NCI-H446 treated with DMSO at 0.1 percent for 48 hours (cell line): Measurements from ENCODE around the gene ANK2.
"Not testable (repeated sequence)": the region's sequence is repeated elsewhere in the genome, so short reads cannot be mapped to it uniquely, and the experiment has no call there.

Source experiments
- DNase-seq: peaks from one replicate; lab custom pipeline; 2025; lab: John Stamatoyannopoulos, UW

ANK2 gene

DNA sequence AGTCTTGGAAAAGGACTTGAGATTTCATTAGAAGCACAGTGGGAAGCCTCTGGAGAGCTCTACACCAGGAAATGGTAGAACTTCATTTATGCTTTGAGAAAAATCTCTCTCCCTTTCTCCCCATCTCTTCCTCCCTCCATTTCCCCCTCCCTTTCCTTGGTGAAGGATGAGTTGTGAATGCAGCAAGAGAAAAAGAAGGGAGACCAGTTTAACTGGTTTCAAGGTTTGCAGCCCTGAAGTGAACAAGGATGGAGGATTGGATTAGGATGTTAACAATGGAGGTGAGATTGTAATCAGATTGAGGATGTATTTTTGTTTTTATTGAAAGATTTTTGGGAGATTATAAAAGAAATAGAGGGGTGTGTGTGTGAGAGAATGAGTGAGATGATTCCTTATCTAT lies 99.5 kb downstream of the ANK2 start:
- no peak for DNase-seq

DNA sequence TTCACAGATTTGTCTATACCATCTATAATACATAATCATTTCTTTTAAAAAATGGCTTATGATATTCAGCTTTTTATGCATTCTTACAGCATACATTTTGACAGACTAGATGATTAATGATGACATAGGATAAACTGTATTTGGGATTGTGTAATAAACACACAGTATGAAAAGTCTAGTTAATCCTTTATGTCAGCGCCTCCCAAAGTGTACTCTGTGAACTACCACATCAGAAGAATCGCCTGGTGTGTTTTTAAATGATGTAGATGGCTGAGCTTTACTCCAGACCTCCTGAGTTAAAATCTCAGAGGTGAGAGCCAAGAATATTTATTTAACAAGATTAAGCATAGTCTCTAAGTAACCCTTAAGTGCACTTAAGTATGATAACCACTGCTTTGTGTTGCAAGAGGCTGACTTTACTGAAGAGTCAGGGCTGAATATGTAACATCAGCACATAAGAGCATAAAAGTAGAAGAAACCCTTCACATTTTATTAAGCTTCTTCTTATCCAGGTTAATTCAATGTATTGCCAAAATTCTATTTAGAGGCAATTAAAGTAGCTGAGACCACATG lies 104.2 kb downstream of the ANK2 start:
- no peak for DNase-seq

DNA sequence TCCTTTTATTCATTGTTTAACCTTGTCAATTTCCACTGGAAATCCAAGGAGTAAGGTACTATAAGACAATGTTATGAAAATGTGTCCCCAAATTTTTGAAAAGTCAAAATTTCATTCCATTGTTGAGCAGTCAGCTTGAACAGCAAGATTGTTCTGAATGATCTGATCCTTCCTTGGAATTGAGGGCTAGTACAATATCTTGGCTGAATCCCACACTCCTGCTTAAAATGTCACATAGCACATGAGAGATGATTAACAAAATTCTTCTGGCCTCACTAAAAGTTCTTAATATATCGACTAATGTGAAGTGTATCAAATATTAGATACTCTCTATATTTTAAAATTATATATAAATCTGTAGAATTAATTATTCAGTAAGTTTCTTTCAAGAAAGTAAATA lies 104.8 kb downstream of the ANK2 start:
- no peak for DNase-seq

DNA sequence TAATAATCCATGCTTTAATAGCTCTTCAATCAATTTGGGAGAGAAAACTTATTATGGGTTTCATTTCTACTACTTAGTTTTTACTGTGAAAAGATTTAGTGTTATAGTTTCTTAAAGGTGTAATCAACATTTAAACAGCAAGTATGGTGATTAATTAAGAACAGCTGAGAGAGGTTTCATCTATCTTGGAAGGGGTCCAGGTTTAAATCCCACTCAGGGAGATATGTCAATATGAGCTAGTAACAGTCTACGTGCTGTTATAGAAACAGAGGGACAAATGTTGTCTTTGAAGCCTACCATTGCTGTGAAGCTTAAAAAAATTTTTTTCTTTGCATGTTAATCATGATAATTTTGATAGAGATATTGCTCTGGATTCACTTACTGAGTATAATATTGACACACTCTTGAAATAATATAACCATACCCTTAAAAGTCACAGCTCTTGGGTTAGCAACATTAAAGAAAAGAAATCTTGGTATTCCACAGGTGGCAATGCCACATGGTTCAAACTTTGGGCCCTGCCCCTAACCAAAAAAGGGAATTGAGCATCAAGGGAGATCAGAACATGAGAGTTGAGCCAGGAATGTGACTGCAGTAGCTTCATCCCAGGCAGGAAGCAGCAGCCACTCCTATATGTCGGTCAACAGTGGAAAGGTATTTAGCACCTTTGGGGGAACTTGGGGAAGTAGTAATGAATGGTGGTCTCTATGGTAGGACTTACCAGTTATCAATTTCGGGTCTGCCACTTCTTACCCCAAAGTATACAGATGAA lies 107.8 kb downstream of the ANK2 start:
- no peak for DNase-seq

DNA sequence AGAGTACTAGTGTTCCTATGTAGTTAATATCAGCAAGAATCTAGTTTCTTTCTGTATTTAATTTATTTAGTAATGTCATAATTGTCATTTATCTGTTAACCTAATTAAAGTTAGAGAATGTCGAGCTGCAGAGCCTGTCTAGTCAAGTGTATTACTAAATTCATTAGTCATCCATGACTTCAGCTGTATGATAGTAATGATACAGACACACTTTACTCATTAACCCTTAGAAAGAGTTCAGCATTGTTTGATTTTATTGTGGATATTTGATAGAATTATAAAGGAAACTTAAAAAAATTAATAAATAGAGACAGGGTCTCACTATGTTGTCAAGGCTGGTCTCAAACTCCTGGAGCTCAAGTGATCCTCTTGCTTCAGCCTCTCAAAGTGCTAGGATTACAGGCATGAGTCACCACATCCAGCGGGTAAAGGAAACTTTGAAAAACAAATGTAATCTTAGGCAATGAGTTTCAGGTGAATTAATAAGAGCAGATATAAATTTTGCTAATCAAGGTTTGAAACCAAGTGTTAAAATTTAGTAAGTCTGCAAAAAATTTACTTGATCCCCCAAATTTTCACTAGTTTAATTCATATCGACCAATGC lies 110.6 kb downstream of the ANK2 start:
- no peak for DNase-seq

DNA sequence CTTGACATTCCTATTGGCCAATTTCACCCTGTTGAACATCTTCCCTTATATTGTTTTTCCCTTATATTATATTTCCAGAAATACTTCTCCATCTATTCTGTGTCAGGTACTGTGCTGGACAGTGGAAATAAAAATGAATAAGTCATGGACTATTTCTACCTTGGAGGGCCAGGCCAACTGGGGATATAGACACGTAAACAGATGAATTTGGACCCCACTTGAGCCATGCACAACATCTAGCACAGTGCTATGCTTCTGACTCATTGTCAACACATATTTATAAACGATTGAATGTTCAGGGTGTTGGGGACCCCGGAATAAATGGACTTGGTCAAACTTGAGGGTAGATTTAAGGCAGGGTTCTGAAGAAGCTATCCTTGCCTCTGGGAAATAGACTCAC lies 111.1 kb downstream of the ANK2 start:
- no peak for DNase-seq

DNA sequence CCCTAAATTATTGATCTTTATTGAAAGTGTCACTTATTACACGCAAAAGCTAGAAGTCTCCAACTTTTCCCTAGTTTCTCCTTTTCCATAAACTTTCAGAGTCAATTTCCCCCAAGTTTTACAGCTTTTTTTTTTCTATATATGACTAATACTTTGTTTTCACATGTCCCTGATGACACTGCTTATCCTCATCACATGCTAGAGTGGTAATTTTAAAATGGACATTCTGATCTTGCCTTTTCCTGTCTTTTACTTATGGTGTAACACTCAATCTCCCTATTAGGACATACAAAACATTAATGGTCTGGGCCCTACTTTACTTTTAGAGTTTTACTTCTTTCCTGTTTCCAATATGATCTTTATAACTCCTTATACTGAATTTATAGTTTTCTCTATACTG lies 112.6 kb downstream of the ANK2 start:
- no peak for DNase-seq

GRCh38 chr4:113169368-113169767 lies 119.9 kb downstream of the ANK2 start:
- no peak for DNase-seq

DNA sequence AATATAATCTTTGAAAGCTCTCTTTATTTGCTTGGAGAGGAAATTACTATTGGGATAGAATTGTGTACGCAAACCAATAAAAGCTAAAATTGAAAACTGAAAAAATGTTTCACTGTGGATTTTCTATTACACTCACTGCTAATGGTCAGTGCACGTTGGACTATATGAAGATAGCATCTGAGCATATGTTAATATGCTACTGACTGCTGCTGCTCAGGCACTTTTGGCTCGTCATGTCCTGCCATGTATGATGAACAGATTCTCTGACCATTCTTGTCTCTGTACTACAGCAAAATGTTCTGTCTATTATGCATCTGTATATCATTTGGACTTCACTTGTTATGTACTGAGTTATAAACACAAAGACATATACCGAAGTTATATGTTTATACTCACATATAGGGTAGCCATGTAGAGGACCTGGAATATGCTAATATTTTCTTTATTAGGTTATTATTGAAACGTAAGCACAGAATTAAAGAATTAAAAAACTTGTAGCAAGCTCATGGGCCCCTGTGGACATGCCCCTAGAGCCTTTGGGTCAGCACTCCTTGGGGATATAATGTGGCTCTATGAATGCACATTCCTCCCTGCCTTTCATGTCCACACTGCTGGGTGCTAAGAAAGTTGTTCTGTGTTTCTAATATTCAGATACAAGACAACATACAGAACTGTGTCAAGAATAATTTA lies 120.8 kb downstream of the ANK2 start:
- DNase-seq = no peak

- no peak for DNase-seq
These were observed 121.5 kb downstream of the ANK2 start for GRCh38 chr4:113170805-113171468.

DNA sequence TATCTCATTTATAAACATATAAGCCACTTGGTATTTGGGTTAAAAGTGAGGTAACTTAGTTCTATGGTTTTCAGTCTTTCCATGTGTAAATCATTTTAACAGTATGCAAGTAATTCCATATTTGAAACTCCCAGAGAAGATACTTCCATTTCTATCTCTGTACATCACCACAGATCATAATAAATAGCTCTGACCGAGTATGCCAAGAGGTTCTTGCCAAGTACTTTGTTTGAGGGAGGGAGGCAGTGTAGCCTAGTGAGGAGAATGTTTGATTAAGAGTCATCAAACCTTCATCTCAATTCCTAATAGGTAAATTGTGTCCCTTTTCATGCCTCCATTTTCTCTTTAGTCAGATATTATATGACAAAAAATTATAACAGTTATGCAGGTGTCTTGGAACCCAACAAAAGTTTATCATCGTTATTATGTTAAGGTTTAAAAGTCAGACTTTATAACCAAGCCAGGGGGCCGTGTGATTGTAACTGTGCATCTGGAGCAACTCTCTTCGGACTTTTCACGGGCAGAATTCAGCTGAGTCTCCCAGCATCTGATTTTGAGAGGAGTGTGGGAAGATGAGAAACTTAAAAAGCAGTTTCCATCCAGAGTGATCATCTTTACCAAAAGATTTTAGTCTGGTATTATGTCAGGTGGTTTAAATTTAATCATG lies 123.8 kb downstream of the ANK2 start:
- DNase-seq = no peak

- no peak for DNase-seq
These were observed 124.4 kb downstream of the ANK2 start for GRCh38 chr4:113173793-113174264.

DNA sequence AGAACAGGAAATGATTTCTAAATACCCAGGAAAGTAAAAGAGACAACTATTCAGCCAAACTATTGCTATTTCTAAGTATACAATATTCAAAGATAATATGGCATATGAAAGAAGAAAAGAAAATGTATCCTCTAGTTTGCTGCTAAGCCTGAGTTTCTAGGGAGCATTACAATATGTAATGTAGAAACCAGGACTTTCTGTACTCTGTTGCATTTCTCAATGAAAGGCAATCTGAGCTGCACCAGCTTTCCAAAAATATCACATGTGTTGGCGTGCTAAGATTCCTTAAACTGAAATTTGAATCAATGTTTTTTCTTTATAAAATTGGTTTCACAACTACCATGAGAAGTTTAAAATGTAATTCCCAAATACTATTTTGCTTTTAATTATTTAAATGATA lies 129.6 kb downstream of the ANK2 start:
- DNase-seq = no peak

DNA sequence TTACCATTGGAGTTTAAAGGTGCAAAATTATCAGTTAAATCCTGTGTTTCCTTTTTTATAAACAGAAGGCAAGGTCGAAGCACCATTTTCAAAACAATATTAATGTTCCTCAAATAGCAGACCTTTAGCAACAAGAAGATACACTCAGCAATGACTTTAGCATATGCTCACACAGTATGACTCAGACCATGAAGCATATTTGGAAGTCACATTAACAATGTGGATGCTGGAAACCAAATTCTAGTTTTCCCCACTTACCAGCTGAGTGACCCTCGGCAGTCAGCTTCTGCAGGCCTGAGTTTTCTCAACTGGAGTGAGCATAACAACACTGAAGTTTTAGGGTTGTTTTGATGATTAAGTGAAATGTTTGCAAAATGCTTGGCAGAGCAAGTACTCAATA lies 130.5 kb downstream of the ANK2 start:
- DNase-seq = peak; percentile 1

GRCh38 chr4:113181289-113182007 lies 132.0 kb downstream of the ANK2 start:
- DNase-seq = no peak

DNA sequence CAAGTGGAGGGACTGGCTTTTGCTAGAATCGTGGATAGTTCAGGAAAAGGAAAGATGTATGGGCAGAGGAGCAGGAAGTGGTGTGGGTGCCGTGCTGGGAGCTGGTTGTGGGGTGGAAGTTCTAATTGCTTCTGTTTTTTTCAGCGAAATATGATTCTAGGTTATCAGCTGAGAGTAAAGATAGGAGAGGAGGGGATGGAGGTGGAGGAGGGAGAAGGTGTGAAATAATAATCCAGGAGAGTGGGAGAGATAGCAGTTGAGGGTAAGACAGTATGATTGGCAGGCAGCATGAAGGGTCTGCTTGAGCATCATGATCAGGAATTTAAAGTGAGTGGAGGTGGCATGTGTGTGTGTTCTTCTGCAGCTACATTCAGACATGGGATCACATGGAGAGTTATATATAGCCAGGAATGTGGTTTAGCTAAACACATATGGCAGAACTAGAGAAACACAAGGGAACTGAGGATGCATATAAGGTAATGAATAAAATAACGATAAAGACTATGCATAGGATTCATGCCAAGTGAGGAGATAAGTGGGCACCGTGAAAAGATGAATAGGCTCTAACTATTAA lies 133.7 kb downstream of the ANK2 start:
- no peak for DNase-seq

GRCh38 chr4:113186220-113186619 lies 136.8 kb downstream of the ANK2 start:
- not testable (repeated sequence) for DNase-seq

DNA sequence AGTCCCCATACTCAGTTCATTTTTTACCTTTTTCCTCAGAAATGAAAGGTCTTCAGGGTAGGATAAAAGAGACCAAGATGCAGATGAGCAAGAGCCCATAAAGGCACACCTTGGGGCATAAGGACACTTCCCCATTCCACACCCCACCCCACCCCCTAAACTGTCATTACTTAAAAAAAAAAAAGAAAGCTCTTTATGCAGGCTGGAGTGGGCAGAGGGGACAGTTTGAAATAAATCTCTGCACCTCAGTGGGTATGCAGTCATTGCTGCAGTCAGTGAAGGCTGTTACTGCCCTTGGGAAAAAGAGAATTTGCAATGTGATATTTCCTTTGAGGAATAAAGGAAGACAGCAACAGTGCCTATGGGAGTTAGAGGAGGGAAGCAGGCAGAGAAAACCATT lies 137.5 kb downstream of the ANK2 start:
- DNase-seq = no peak

- no peak for DNase-seq
These were observed 137.9 kb downstream of the ANK2 start for GRCh38 chr4:113187358-113187757.

DNA sequence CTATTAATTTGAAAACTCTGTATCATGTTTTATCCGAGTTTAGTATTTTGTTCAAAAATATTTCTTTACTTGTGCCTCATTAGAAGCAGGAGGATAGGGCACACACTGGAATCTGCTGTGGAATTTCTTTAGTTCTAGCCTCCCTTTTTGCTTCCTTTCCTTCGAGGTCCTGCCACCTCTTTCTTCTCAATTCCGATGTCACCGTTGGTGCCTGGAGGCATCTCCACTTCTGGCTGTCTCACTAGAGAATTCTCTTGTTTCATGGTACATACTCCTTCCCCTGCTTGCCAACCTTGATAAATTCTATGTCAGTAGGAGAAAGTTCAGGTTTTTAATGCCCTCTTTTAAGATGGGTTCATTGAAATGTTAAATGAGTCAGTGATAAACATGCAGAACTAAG lies 140.1 kb downstream of the ANK2 start:
- no peak for DNase-seq

DNA sequence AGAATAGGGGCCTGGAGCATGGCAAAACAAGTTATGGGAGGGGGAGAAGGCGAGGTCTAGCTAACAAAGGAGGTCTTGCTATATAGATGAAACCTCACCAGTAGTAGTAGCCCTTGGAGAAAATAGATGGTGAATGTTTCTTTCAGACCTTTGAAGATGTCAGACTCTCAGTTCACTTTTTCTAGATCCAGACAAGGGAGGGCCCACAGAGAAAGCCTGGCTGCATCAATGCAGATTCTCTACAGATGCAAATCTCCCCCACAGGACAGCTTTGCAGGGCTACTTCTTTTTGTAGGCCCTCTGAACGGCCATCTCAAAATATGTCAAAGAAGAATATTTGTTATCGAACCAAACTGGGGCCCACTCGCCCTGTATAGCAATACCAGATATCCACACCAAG lies 159.7 kb downstream of the ANK2 start:
- no peak for DNase-seq
